Smooth muscle cell (in vitro differentiated cells): ENCODE data around the gene ZDHHC11. TPM values are rescaled to one million over a fixed set of nuclear protein-coding genes. Genes with fewer than 3 reads are reported as not detected.
"Not testable (repeated sequence)": the region's sequence is repeated elsewhere in the genome, so short reads cannot be mapped to it uniquely, and the experiment has no call there.

Experiments used
- DNase-seq: peaks from one replicate; lab custom pipeline; 2025; ENCODE audit not compliant: unreplicated experiment; lab: John Stamatoyannopoulos, UW
- H2AFZ ChIP-seq: fragments of 200-600 bp; sonication (generic); 2 replicates; pipeline ENCODE4 v1.6.0; 2016; ENCODE audit warnings: antibody characterized with exemption, low read depth, mild to moderate bottlenecking
- H3F3A ChIP-seq: fragments of 200-600 bp; sonication (generic); 2 replicates; pipeline ENCODE4 v1.6.0; 2017; ENCODE audit warnings: antibody characterized with exemption, low read depth
- H3K27ac ChIP-seq: fragments of 200-600 bp; sonication (generic); 2 replicates; pipeline ENCODE4 v1.5.1; 2016; ENCODE audit warnings: low read depth, mild to moderate bottlenecking
- H3K27me3 ChIP-seq: fragments of 200-600 bp; sonication (generic); 2 replicates; pipeline ENCODE4 v1.6.1; 2016; ENCODE audit warnings: low read depth, mild to moderate bottlenecking
- H3K36me3 ChIP-seq: fragments of 200-600 bp; sonication (generic); 2 replicates; pipeline ENCODE4 v1.5.1; 2016; ENCODE audit warnings: low read depth
- H3K4me1 ChIP-seq: fragments of 200-600 bp; sonication (generic); 2 replicates; pipeline ENCODE4 v1.5.1; 2016; ENCODE audit warnings: low read depth
- H3K4me2 ChIP-seq: fragments of 200-600 bp; sonication (generic); 2 replicates; pipeline ENCODE4 v1.6.0; 2016; ENCODE audit warnings: mild to moderate bottlenecking
- H3K4me3 ChIP-seq: fragments of 200-600 bp; sonication (generic); 2 replicates; pipeline ENCODE4 v1.5.1; 2016; ENCODE audit warnings: mild to moderate bottlenecking
- H3K79me2 ChIP-seq: fragments of 200-600 bp; sonication (generic); 2 replicates; pipeline ENCODE4 v1.6.0; 2016; ENCODE audit warnings: low read depth, mild to moderate bottlenecking
- H3K9ac ChIP-seq: fragments of 200-600 bp; sonication (generic); 2 replicates; pipeline ENCODE4 v1.6.0; 2016; ENCODE audit warnings: low read depth
- H3K9me3 ChIP-seq: fragments of 200-600 bp; sonication (generic); replicated peaks from 2 replicates; pipeline ENCODE4 v1.5.1; 2016; ENCODE audit warnings: low read depth
- H4K20me1 ChIP-seq: fragments of 200-600 bp; sonication (generic); 2 replicates; pipeline ENCODE4 v1.6.0; 2016; ENCODE audit warnings: low read depth
- WGBS: methylation state at CpG from one replicate; pipeline ENCODE4 v1.1.7; 2016; ENCODE audit warnings: low lambda C conversion rate; 5-methylcytosine and 5-hydroxymethylcytosine counted together
- polyA plus RNA-seq: library from polyadenylated mRNA; unstranded; fragments of >200 nt; fragmentation: Nextera tagmentation; extraction: Ambion mirVana; gene quantifications from 2 replicates; pipeline ENCODE4 v1.2.1, GENCODE V29; 2016
- total RNA-seq: library from RNA; depleted of rRNA; stranded (reverse); fragments of >200 nt; gene quantifications from 2 replicates; pipeline ENCODE4 v1.2.3, GENCODE V29; 2014

ZDHHC11 gene
- total and polyA plus RNA-seq, 2 experiments from 2014 or later, result 1.7 to 4.8 TPM

DNA sequence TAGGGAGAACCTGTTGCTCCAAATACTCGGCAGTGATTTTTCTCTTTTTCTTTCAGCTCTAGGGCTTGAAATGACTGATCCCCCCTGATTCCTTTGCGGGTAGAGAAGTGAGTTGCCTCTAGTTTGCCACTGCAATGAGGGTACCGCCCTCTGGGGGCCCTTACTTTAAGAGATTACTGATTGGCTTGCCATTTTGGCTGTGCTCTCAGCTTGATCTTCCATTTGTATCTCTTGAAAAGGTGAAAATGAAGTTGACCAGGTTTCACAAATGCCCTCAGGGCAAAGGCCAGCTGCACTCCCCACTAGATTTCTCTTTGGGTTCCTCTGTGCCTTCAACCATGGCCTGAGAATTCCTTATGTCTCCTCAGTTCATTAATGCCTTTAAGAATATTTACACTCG lies 52.8 kb downstream of the ZDHHC11 start:
- not testable (repeated sequence) for H3K4me2 ChIP-seq, H3K27ac ChIP-seq, H3K27me3 ChIP-seq, H3K4me3 ChIP-seq, H3K9me3 ChIP-seq, H3K79me2 ChIP-seq, H3K4me1 ChIP-seq, H3K36me3 ChIP-seq, DNase-seq, H3K9ac ChIP-seq, H3F3A ChIP-seq, H2AFZ ChIP-seq, H4K20me1 ChIP-seq
- 79% methylated on average over 3 of the region's 4 CpGs for WGBS

GRCh38 chr5:795873-796272 lies 54.9 kb downstream of the ZDHHC11 start:
- not testable (repeated sequence) for H4K20me1 ChIP-seq, H3K4me3 ChIP-seq
- 82% methylated on average over 1 of the region's 1 CpG for WGBS

GRCh38 chr5:794948-795347 lies 55.8 kb downstream of the ZDHHC11 start:
- 91% methylated on average over 1 of the region's 1 CpG for WGBS
- H3K4me3 ChIP-seq, H3K9ac ChIP-seq, H3K4me2 ChIP-seq, H2AFZ ChIP-seq, H3K9me3 ChIP-seq, H3K79me2 ChIP-seq, H3K27me3 ChIP-seq, H3K36me3 ChIP-seq, DNase-seq, H3K27ac ChIP-seq, H4K20me1 ChIP-seq, H3K4me1 ChIP-seq, H3F3A ChIP-seq: not testable (repeated sequence)

More at GRCh38 chr5:795873-796272, 54.9 kb downstream of the ZDHHC11 start:
- not testable (repeated sequence) for H3F3A ChIP-seq, H3K9ac ChIP-seq, H3K4me1 ChIP-seq, H3K4me2 ChIP-seq, H3K27ac ChIP-seq, DNase-seq, H3K36me3 ChIP-seq, H3K79me2 ChIP-seq, H2AFZ ChIP-seq, H3K27me3 ChIP-seq, H3K9me3 ChIP-seq

DNA sequence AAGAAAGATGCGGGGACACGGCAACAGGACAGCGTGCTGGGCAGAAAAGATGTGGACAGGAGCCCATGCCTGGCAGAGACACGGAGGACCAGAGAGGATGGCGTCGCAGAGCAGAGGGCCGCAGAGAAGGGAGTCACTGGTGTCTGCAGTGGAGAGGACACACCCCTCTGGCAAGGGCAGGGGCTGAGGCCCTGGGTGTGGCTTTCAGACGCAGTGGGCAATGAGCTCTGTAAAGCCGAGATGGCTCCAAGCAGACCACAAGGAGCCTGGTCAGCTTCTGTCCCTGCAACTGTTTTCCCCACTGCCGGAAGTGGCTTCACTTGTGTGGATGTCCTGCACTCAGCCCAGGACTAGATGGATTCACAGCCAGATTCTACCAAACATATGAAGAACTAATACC lies 62.1 kb downstream of the ZDHHC11 start:
- H3K27me3 ChIP-seq, result peaks cover 11% of the 10 kb centered on the region
- not testable (repeated sequence) for H3K4me3 ChIP-seq, H3K9ac ChIP-seq, H3F3A ChIP-seq, H4K20me1 ChIP-seq, H3K4me1 ChIP-seq, H3K79me2 ChIP-seq, H3K9me3 ChIP-seq, H2AFZ ChIP-seq, H3K36me3 ChIP-seq, DNase-seq, H3K4me2 ChIP-seq, H3K27ac ChIP-seq
- 88% methylated on average over 10 of the region's 10 CpGs for WGBS

GRCh38 chr5:787857-788233 lies 62.9 kb downstream of the ZDHHC11 start:
- H3K27me3 ChIP-seq, result peaks cover 12% of the 10 kb centered on the region
- not testable (repeated sequence) for H3K36me3 ChIP-seq, H3K79me2 ChIP-seq, H3K9me3 ChIP-seq, H3K4me1 ChIP-seq, H2AFZ ChIP-seq, H3K4me3 ChIP-seq, H3K4me2 ChIP-seq, H3K27ac ChIP-seq, H3K9ac ChIP-seq, H4K20me1 ChIP-seq, DNase-seq, H3F3A ChIP-seq
- 92% methylated on average over 6 of the region's 6 CpGs for WGBS

DNA sequence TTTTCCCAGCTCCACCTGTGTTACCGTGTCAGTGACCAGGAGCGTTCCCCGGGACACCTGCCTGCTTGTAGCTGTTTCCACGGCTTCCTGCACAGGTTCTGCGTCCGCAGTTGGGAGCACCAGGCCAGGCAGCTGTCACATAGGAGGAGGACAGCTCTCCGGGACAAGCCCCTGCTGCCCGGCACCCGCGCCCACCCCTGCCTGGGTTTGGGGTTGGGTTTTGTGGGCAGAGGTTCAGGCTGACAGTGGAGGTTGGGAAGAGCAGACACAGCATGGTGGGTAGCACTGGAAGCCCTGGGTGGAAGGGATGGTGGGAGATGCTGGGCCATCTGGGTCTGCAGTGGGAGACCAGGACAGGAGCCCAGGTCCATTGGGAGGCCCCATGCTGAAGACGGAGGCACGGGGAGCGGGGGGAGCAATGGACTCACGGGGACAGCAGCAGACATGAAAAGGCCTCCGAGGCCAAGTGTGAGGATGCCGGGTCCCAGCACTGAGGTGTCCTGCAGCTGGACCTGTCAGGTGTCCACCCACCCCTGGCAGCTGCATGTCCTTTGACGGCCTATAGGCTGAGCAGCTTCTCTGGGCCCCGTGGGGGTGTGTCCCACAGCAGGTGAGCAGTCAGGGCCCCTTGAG lies 63.4 kb downstream of the ZDHHC11 start:
- H3K4me2 ChIP-seq, H3K4me3 ChIP-seq, H3K27ac ChIP-seq, H2AFZ ChIP-seq, H4K20me1 ChIP-seq, H3K4me1 ChIP-seq, H3F3A ChIP-seq, H3K9me3 ChIP-seq, DNase-seq, H3K9ac ChIP-seq, H3K79me2 ChIP-seq, H3K36me3 ChIP-seq: not testable (repeated sequence)
- peaks cover 12% of the 10 kb centered on the region for H3K27me3 ChIP-seq
- 95% methylated on average over 12 of the region's 18 CpGs for WGBS

DNA sequence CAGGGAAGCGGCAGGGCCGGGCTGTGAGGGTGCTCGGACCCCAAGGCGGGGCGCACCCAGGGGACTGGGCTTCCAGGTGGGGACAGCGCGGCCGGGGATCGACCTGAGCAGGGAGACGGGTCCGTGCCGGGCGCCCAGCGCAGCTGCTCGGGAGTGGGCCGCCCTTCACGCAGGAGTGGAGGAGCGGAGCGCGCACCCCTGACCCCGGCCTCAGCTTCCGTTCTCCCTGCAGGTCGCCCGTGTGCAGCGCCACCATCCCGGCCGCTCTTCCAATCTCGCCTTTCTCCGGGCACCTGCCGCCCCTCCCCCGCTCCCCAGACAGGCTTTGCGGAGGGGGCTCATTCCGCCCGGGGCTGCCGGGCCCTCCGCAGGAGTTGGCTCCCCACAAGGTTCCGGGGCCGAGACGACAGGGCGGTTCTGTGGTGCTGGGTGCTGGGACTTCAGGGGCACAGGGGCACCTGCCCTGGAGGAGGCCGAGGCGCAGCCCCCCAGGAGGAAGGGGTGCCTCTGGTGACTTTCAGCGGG lies 65.5 kb downstream of the ZDHHC11 start:
- 22% methylated on average over 23 of the region's 43 CpGs for WGBS
- peak overlapping the region; percentile 100 for H3K4me2 ChIP-seq

DNA sequence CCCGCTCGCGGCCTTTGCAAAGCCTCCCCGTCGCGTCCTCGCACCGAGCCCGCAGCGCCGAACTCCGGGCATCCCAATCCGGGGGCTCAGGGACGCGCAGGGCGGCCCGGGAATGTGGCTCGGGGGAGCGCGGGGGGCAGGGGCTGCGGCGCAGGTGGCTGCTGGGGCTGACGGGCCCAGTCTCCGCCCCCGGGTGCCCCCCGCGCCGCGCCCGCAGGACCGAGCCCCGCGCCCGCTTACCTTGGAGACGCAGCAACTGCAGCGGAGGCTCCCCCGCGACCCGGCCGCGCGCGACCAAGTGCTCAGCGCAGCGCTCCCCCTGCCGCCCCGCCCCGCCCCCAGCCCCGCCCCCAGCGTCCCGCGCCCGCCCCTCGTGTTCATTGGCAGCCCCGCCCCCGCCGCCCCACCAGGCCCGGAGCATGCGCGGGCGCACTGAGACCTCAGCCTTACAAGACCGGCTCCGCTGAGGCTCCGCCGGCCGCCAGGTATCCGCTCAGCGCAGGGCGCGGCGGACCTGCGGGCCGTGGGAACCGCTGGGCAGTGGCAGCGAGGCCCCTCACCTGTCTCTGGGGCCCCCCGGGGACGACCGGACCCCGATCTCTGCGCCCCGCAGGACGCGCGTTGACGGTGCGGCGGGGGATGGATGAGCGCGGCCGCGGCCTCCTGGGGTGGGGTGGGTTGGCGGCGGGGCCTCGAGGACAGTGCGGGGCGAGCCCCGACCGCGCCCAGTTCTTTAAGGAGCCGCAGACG lies 66.2 kb downstream of the ZDHHC11 start, which contains the start of gene ZDHHC11B:
ZDHHC11B (minus strand) TSS at position 302 of the 750 bp plus-strand sequence. CDS start 17,810 bp downstream, outside the sequence.
- peaks cover 12% of the 10 kb centered on the region for H3K27me3 ChIP-seq
- H3K27ac ChIP-seq, H3K79me2 ChIP-seq, H4K20me1 ChIP-seq, H3K9ac ChIP-seq, H3K9me3 ChIP-seq, H3K36me3 ChIP-seq, H3F3A ChIP-seq, H3K4me1 ChIP-seq: not testable (repeated sequence)
- peak within 1 kb of the TSS; percentile 83 for H3K4me3 ChIP-seq
- 2% methylated on average over 63 of the region's 101 CpGs for WGBS
- H3K4me2 ChIP-seq, result peak within 1 kb of the TSS; percentile 100
- peak; percentile 75 for DNase-seq
- peak within 1 kb of the TSS; percentile 97 for H2AFZ ChIP-seq

More for the DNA sequence above, 65.5 kb downstream of the ZDHHC11 start:
- H3F3A ChIP-seq, H3K4me1 ChIP-seq, H4K20me1 ChIP-seq, H3K79me2 ChIP-seq, H3K9me3 ChIP-seq, H3K27ac ChIP-seq, H3K36me3 ChIP-seq, DNase-seq, H3K9ac ChIP-seq, H2AFZ ChIP-seq: not testable (repeated sequence)
- Histone ChIP-seq H3K27me3 (peaks cover 12% of the 10 kb centered on the region), H3K4me3 (peak overlapping the region; percentile 83)
